ENCODE data around the gene TMPRSS9.

Gene TMPRSS9

GRCh38 chr19:2420490-2420889 lies 60.4 kb downstream of the TMPRSS9 start:
- no peak for DNase-seq (ENCODE audit: low read depth, low spot score)

GRCh38 chr19:2421581-2422306 lies 61.7 kb downstream of the TMPRSS9 start:
- DNase-seq (ENCODE audit: low read depth, low spot score) = no peak

GRCh38 chr19:2423071-2423914 lies 63.2 kb downstream of the TMPRSS9 start:
- DNase-seq (ENCODE audit: low read depth, low spot score) = no peak

- DNase-seq (ENCODE audit: low read depth, low spot score) = no peak
Observed at GRCh38 chr19:2423915-2424685, 64.0 kb downstream of the TMPRSS9 start.

DNA sequence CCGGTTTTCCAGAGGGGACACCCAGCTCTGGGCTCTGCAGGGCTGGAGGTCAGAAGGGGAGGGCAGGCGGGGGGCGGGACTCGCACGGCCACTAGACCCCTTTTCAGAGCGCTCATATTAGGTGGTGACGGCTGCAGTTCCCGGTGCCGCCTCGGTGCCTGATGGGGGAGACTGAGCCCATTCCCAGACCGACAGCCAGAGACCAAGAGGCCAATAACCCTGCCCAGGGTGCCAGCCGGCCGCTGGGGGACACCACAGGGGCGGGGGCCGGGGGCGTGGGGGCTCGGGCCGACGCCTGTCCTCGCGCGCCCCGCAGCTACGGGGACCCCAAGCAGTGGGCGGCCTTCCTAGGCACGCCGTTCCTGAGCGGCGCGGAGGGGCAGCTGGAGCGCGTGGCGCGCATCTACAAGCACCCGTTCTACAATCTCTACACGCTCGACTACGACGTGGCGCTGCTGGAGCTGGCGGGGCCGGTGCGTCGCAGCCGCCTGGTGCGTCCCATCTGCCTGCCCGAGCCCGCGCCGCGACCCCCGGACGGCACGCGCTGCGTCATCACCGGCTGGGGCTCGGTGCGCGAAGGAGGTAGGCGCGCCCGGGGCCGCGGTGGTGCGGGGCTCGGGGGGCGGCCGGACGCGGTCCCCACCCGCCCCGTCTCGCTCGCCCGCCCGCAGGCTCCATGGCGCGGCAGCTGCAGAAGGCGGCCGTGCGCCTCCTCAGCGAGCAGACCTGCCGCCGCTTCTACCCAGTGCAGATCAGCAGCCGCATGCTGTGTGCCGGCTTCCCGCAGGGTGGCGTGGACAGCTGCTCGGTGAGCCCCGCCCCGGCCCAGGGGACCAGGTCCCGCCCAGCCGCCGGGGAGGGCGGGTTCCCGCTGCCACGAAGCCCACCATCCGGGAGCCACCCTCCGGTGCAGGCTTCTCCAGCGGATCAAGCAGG lies 64.9 kb downstream of the TMPRSS9 start:
- no peak for DNase-seq (ENCODE audit: low read depth, low spot score)

DNA sequence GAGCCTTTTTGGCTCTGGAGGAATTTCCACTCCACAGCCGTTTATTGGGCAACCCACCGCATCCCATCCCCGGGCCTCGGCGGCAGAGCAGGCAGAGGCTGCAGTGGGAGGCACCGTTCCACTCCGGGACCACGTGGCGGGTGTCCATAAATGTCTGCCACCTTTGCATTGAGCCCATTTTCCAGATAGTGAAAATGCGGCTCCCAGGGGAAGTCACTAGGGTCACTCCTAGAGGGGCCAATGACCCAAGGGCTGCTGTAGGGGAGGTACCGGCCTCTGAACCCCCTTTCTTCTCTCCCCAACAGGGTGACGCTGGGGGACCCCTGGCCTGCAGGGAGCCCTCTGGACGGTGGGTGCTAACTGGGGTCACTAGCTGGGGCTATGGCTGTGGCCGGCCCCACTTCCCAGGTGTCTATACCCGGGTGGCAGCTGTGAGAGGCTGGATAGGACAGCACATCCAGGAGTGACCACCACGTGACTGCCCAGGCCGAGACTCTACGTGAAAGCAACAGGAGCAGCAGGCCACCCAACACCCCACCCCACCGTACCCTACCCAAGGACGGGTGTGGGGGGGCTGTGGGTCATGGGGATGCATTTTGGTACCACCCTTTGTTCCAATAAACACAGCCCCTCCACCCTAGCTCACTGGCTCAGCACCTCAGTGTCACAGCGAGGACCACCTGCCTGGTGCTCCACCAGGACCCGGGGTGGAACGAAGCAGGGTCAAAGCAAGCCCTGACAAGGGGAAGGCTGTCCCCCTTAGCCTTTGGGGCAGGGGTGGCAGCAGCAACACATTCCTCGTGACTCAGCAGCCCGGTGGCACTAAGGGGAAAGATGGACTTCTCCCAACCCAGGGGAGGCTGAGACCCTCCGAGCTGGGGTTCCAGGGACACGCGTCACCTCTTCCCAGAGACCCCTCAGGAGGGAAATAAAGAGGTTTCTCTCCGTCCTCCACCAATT lies 65.8 kb downstream of the TMPRSS9 start:
- no peak for DNase-seq (ENCODE audit: low read depth, low spot score)

GRCh38 chr19:2426611-2427428 lies 66.8 kb downstream of the TMPRSS9 start:
- no peak for DNase-seq (ENCODE audit: low read depth, low spot score)

GRCh38 chr19:2427429-2428320 lies 67.6 kb downstream of the TMPRSS9 start, which contains the start of gene TIMM13:
TSS of gene TIMM13 (minus strand) at chr19:2427586. CDS start at chr19:2427533, 53 bp downstream.
- peak; percentile 89 for DNase-seq (ENCODE audit: low read depth, low spot score)

DNA sequence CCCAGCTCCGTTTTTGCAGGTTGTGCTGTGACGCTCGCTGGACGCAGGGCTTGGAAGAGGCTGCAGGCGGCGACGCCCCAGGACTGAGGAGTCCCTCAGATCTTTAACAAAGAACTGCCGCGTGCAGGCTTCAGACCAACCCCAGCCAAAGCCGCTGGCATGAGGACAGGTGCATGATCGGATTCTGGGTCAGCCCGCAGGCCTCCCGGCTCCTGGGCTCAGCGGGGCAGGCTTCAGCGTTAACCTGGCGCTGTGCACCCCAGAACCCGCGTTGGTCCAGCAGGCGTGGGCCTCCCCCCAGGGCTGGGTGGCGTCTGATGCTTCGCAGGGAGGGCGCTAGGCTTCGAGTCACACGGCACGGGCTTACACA lies 68.2 kb downstream of the TMPRSS9 start:
- DNase-seq (ENCODE audit: low read depth, low spot score) = no peak

GRCh38 chr19:2428756-2429711 lies 69.0 kb downstream of the TMPRSS9 start:
- no peak for DNase-seq (ENCODE audit: low read depth, low spot score)

DNA sequence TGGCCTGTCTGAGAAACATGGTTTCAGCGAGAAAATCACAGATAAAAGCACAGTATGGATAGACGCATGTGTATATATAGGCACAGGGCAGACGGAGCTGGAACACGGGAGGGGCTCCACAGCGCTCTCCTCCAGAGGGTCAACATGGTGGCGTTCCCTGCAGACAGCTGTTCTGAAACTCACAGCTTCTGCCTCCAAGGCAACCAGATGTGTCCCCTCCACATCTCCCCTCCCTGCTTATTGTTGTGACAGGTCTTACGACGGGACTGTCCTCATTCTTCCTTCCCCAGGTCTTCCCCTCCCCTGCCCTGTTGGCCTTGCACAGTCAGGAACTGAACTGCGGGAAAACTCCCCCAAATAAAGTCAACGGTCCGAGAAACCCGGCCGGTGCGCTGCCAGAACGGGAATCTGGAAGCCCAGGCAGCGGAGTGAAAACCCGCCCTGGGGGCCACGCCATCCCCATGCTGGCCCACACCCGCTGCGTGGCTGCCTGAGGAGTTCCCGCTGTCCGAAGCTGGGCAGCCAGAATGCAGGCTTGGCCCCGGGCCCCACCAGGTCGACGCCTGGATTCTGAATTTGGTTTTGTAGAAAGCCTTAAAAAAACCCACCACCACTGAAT lies 70.0 kb downstream of the TMPRSS9 start:
- DNase-seq (ENCODE audit: low read depth, low spot score) = no peak

DNA sequence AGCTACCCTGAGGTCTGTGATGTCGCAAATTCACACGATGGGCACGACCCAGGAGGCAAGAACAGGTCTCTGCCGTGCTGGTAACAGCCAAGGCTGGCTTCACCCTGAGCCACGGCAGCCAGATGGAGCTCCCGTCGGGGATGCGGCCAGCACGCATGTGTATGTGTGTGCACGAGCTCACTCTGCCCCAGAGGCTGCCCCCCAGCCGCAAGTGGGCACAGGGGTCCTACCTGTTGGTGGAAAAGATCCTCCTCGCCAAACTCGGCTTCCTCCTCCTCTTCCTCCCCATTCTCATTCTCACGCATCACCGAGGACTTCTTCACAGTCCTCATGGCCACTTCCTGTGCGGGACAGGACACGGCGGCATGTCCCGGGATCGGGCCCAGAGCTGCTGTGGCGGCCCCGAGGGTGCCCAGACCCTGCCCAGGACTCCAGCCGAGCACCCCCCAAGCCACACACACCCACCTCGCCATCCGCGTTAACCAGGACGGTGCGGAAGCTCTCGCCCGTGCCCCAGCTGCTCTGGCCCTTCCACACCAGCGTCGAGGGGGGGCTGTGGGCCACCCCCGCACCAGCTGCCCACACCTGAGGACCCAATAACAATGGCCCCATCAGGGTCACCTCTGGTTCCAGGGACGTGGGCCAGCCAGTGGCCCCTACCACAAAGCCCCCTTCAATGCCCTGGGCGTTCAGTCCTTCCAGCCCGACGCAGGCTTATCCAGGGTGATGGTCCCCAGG lies 71.4 kb downstream of the TMPRSS9 start:
- DNase-seq (ENCODE audit: low read depth, low spot score) = no peak

- no peak for DNase-seq (ENCODE audit: low read depth, low spot score)
Observed at GRCh38 chr19:2432131-2432848, 72.2 kb downstream of the TMPRSS9 start.

- DNase-seq (ENCODE audit: low read depth, low spot score) = no peak
Observed at GRCh38 chr19:2433854-2434253, 73.8 kb downstream of the TMPRSS9 start.

DNA sequence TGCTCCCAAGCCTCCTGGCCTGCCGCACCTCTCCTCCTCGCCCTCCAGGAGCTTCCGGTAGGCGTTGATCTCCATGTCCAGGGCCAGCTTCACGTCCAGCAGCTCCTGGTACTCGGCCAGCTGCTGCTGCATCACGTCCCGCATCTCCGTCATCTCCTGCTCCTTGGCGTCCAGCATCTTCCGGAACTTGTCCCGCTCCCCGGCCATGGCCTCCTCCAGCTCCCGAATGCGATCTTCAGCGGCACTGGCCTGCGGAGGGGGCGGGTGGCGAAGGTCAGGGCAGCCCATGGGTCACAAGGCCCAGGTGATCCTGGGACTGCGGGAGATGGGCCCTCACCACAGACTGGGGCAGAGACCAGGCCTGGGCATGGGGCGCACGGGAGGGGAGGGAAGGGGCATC lies 74.2 kb downstream of the TMPRSS9 start:
- DNase-seq (ENCODE audit: low read depth, low spot score) = no peak

Data from activated naive CD8-positive, alpha-beta T cell treated with anti-CD3 and anti-CD28 coated beads, Interleukin-2, amount 50 U/mL, for 16 hours (primary cell).